Measurements from ENCODE around the gene COPB2.

Gene COPB2

GRCh38 chr3:139329364-139329850 lies 60.0 kb downstream of the COPB2 start:
- in situ Hi-C loops (cut with MboI; ENCODE audit: low sequenced_read_pairs): no loop called here

- in situ Hi-C loops (cut with MboI; ENCODE audit: low sequenced_read_pairs): no loop called here
These were observed 61.1 kb downstream of the COPB2 start for GRCh38 chr3:139328356-139328755.

GRCh38 chr3:139327861-139328260 lies 61.6 kb downstream of the COPB2 start:
- in situ Hi-C loops (cut with MboI; ENCODE audit: low sequenced_read_pairs): no loop called here

GRCh38 chr3:139327231-139327630 lies 62.2 kb downstream of the COPB2 start:
- in situ Hi-C loops (cut with MboI; ENCODE audit: low sequenced_read_pairs): no loop called here

GRCh38 chr3:139326707-139327106 lies 62.7 kb downstream of the COPB2 start:
- in situ Hi-C loops (cut with MboI; ENCODE audit: low sequenced_read_pairs): no loop called here

GRCh38 chr3:139326131-139326530 lies 63.3 kb downstream of the COPB2 start:
- in situ Hi-C loops (cut with MboI; ENCODE audit: low sequenced_read_pairs): no loop called here

- in situ Hi-C loops (cut with MboI; ENCODE audit: low sequenced_read_pairs): no loop called here
These were observed 63.9 kb downstream of the COPB2 start for GRCh38 chr3:139325551-139325950.

GRCh38 chr3:139324456-139324855 lies 65.0 kb downstream of the COPB2 start:
- in situ Hi-C loops (cut with MboI; ENCODE audit: low sequenced_read_pairs): no loop called here

- in situ Hi-C loops (cut with MboI; ENCODE audit: low sequenced_read_pairs): no loop called here
These were observed 66.3 kb downstream of the COPB2 start for GRCh38 chr3:139323146-139323545.

- in situ Hi-C loops (cut with MboI; ENCODE audit: low sequenced_read_pairs): no loop called here
These were observed 67.1 kb downstream of the COPB2 start for GRCh38 chr3:139322346-139322745.

GRCh38 chr3:139320551-139321309 lies 68.7 kb downstream of the COPB2 start:
- in situ Hi-C loops (cut with MboI; ENCODE audit: low sequenced_read_pairs): no loop called here

GRCh38 chr3:139319428-139320402 lies 69.7 kb downstream of the COPB2 start:
- in situ Hi-C loops (cut with MboI; ENCODE audit: low sequenced_read_pairs): no loop called here

GRCh38 chr3:139318826-139319225 lies 70.6 kb downstream of the COPB2 start:
- in situ Hi-C loops (cut with MboI; ENCODE audit: low sequenced_read_pairs): no loop called here

- in situ Hi-C loops (cut with MboI; ENCODE audit: low sequenced_read_pairs): no loop called here
These were observed 71.0 kb downstream of the COPB2 start for GRCh38 chr3:139318431-139318816.

GRCh38 chr3:139317660-139318430 lies 71.6 kb downstream of the COPB2 start:
- in situ Hi-C loops (cut with MboI; ENCODE audit: low sequenced_read_pairs): no loop called here

GRCh38 chr3:139317215-139317614 lies 72.2 kb downstream of the COPB2 start:
- in situ Hi-C loops (cut with MboI; ENCODE audit: low sequenced_read_pairs): no loop called here

- in situ Hi-C loops (cut with MboI; ENCODE audit: low sequenced_read_pairs): no loop called here
These were observed 75.5 kb downstream of the COPB2 start for GRCh38 chr3:139313921-139314320.

GRCh38 chr3:139312959-139313358 lies 76.5 kb downstream of the COPB2 start:
- in situ Hi-C loops (cut with MboI; ENCODE audit: low sequenced_read_pairs): no loop called here

- in situ Hi-C loops (cut with MboI; ENCODE audit: low sequenced_read_pairs): no loop called here
These were observed 77.0 kb downstream of the COPB2 start for GRCh38 chr3:139312416-139312815.

GRCh38 chr3:139311557-139311956 lies 77.9 kb downstream of the COPB2 start:
- in situ Hi-C loops (cut with MboI; ENCODE audit: low sequenced_read_pairs): no loop called here

GRCh38 chr3:139310474-139310933 lies 78.9 kb downstream of the COPB2 start:
- in situ Hi-C loops (cut with MboI; ENCODE audit: low sequenced_read_pairs): no loop called here

Data from HL-60/S4 treated with retinoic acid at 250 ng/mL for 4 days and 3 days (cell line).